GM19099 (cell line): Measurements from ENCODE around the gene AVPR1B.

Source experiments
- POLR2A ChIP-seq: IDR thresholded peaks from 3 replicates; pipeline ENCODE4 v1.6.1; 2011; ENCODE audit warnings: low read depth; ENCODE audit not compliant: insufficient read length; ENCODE audit errors: extremely low read depth

The AVPR1B gene

GRCh38 chr1:206102292-206102936, 14.8 kb downstream of the AVPR1B start:
- TF ChIP-seq POLR2A: no peak

- no peak for TF ChIP-seq POLR2A
Measured at GRCh38 chr1:206101351-206102045, 15.7 kb downstream of the AVPR1B start.

DNA sequence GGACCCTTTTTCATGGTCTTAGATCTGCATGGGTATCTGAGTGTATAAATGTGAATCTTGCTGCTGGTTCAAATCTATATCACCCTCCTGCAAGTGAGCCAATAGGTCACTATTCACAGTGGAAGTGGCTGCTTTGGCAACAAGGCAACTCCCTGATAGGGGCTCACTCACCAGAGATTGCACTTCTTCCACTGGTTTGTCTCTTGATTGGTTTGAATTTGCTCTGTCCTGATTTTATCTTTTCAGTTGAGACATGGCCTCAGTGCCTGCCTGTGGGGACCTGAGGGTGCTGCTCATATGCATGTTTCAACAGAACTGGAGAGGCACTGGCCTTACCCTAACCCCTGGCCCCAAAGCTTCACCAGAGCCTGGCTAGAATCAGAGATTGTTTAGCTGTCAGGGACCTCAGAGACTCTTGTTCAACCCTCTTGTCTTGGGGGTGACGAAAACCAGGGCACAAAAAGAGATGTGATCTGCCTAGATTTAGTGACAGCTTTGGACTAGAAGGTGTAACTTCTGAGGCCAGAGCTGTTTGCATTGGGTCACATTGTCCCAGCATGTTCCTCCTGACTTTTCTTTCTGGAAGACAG, 16.9 kb downstream of the AVPR1B start:
- TF ChIP-seq POLR2A: no peak

- TF ChIP-seq POLR2A: no peak
Measured at GRCh38 chr1:206098242-206098919, 18.8 kb downstream of the AVPR1B start.

DNA sequence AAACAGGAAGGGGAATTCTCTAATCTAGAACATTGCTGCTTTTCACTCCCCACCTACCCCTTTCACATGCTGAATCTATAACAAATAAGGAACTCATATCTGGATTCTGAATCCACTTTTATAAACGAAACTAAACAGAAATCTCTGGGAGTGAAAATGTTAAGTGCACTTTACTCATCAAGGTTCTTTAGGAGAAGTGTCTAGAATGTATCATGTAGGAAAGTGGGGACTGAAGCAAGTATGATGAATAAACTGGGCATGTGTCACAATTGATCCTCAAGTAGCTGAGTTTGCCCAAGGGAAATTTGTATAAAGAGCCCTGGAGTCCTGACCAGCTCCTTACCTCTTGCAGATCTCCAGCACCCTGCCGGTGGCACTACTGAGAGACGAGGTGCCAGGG, 19.8 kb downstream of the AVPR1B start:
- no peak for TF ChIP-seq POLR2A

DNA sequence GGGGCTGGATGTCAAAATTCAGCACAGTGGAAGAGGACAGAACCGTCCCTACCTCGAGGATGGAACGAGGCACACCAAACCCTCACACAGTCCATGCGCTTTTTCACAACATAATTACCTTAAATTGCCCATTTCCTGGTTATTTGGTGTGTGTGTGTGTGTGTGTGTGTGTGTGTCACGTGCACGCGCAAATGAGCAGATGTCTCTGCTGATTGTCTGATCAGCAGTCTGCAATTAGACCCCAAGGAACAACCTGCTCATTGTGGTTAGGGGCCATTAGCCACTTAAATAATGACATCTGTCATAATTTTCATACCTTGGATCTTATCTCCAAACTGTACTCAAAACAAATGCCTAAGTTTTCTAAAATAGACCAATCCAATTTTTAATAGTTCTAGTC, 23.2 kb downstream of the AVPR1B start:
- TF ChIP-seq POLR2A: no peak

- TF ChIP-seq POLR2A: no peak
Measured at GRCh38 chr1:206089341-206089740, 27.8 kb downstream of the AVPR1B start.

GRCh38 chr1:206087091-206087490, 30.1 kb downstream of the AVPR1B start:
- TF ChIP-seq POLR2A: no peak

GRCh38 chr1:206083750-206084149, 33.4 kb downstream of the AVPR1B start:
- TF ChIP-seq POLR2A: no peak

DNA sequence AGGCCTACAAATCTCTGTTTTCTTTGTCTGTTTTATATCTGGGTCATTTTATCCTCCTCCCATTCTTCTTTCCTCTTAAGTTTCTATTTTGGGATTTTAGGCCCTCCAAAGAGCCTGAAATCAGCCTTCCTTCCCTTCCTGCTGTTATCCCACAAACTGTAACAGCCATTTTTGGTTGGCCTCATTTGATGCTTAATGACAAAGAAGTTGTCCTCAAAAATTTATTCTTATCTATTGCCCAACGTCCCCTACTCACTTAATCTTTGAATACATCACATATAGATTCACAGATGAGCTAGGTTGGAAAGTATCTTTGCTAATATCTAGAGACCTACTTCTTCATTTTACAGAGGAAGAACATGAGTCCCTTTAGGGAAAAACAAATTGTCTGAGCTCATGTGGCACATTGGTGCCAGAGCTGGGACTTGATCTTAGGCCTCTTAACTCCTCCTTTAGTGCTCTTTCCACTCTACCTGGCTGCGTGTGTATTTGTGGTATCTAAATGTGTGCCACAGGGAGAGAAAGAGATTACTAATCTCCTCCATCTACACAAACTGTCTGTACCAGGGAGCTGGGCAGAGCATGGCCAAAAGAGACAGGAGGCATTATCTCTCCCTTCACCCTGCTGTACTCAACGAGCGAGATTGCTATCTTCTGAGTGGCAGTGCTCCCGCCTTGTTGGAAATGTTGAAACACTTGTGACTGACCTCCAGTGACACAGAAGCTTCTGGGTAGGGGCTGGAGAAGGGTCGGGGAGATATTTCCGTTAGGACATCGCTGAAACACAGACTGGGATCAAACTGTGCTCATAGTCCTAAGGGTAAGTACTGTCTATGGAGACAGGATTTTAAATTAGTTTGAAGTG, 34.1 kb downstream of the AVPR1B start:
- TF ChIP-seq POLR2A: no peak

DNA sequence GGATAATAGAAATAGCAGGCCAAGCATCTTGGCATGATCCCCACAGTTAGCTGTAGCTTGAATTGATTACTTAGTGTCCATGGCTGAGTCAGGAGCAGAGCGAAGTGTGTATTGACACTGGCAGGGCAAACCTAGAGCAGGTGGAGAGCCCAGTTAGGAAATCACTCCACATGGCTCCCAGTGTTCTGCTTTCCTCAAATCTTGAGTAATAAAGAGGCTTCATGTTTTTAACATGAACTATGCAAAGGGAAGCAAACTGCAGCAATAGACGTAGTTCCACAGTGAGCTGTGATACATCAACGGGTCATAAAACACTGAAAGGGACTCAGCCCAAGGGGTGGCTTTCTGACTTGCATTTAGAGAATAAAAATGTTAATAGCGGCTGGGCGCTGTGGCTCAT, 35.3 kb downstream of the AVPR1B start:
- no peak for TF ChIP-seq POLR2A

DNA sequence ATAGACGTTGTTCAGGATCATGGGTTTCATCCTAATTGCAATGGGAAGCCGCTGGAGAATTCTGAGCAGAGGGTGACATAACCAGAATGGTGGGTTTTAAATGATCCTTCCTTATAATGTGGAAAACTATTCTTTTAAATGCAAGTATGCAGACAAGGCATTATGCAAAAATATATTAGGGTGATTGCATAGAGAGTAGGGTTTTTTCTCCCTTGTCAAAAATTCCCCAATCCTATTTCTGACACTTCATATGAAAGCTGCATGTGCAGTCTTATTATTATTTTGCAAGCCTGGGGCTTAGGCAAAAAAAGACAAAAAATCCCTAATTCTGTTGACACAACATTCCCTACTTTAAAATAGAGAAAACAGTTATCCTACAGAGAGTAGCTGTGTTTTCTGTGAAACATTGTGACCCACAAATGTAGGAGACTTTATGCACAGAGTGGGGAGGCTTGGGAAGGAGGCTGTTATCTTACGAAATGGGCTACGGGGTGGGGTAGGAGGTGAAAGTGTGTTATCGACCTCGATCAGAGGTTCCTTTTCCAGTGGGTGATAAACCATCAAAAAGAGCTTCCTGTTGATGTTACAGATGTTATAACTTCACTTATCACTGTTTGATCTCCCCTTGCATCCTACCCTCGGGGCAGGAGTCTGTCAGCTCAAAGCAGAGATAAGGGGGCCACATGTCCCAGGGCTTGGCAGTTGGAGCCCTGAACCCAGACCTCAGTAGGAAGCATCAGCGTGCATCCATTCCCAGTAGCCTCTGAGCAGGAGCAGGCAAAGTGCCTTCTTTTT, 37.0 kb downstream of the AVPR1B start:
- no peak for TF ChIP-seq POLR2A

- TF ChIP-seq POLR2A: no peak
Measured at GRCh38 chr1:206079135-206079534, 38.1 kb downstream of the AVPR1B start.
